NCI-H1092 treated with DMSO at 0.1 percent for 48 hours (cell line): ENCODE data around the gene PC.
"Not testable (repeated sequence)": the region's sequence is repeated elsewhere in the genome, so short reads cannot be mapped to it uniquely, and the experiment has no call there.

Experiments
- DNase-seq: peaks from one replicate; lab custom pipeline; 2025; lab: John Stamatoyannopoulos, UW

PC gene, protein sequence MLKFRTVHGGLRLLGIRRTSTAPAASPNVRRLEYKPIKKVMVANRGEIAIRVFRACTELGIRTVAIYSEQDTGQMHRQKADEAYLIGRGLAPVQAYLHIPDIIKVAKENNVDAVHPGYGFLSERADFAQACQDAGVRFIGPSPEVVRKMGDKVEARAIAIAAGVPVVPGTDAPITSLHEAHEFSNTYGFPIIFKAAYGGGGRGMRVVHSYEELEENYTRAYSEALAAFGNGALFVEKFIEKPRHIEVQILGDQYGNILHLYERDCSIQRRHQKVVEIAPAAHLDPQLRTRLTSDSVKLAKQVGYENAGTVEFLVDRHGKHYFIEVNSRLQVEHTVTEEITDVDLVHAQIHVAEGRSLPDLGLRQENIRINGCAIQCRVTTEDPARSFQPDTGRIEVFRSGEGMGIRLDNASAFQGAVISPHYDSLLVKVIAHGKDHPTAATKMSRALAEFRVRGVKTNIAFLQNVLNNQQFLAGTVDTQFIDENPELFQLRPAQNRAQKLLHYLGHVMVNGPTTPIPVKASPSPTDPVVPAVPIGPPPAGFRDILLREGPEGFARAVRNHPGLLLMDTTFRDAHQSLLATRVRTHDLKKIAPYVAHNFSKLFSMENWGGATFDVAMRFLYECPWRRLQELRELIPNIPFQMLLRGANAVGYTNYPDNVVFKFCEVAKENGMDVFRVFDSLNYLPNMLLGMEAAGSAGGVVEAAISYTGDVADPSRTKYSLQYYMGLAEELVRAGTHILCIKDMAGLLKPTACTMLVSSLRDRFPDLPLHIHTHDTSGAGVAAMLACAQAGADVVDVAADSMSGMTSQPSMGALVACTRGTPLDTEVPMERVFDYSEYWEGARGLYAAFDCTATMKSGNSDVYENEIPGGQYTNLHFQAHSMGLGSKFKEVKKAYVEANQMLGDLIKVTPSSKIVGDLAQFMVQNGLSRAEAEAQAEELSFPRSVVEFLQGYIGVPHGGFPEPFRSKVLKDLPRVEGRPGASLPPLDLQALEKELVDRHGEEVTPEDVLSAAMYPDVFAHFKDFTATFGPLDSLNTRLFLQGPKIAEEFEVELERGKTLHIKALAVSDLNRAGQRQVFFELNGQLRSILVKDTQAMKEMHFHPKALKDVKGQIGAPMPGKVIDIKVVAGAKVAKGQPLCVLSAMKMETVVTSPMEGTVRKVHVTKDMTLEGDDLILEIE

DNA sequence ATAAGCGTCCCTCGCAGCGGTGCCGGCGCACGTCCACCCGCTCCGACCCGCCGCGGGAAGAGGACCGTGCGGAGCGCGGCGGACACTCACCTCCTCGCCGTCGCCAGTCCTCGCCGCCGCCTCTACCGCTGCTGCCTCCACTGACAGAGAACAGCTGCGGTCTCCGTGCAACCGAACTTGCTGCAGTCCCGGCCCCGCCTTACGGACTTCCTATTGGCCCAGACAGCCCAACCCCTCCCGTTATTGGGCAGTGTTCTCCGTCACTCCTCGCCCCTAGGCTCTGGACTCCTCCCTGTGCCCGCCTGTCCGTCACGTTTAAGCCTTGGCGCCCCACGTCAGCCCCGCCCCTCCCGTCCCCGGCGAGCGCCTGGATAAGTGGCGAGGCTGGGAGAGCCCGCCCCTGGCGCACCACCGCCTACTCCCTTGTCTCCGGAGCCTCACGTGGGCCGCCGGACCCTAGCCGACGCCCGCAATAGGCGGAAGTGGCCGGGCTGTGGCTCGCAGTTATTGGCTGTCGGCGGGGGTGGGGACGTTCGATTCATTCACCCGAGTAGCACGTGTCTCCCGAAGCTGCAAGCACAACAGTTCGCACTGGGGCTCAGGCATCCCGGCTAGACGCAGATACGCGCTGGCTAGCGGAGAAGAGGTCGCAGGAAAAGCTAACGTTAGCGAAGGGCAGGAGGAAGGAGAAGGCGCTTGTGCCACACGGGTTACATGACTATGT, at the start of gene PC:
TSS of gene PC (minus strand) at position 152 of the 724 bp plus-strand sequence. CDS start 86,224 bp downstream, outside the sequence.
- DNase-seq, result peak; percentile 100

DNA sequence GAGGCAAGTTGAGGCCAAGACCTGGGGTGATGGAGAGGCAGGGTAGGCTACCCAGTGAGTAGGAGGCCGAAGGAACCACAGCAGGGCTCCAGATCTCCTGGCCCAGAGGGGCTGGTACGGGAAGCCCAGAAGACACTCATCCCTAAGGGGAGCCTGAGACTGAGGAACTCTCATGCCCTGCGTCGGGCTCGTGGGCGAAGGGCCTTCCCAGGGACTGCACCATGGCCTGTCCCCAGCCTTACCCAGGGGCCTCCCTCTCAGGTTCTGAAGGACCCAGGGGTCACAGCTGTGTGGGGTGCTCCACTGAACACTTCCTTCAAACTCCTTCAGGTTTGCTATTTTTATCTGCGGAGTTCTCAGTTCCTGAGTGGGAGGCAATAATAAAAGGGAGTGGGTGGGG, 48.9 kb upstream of the PC start:
- DNase-seq, result no peak

DNA sequence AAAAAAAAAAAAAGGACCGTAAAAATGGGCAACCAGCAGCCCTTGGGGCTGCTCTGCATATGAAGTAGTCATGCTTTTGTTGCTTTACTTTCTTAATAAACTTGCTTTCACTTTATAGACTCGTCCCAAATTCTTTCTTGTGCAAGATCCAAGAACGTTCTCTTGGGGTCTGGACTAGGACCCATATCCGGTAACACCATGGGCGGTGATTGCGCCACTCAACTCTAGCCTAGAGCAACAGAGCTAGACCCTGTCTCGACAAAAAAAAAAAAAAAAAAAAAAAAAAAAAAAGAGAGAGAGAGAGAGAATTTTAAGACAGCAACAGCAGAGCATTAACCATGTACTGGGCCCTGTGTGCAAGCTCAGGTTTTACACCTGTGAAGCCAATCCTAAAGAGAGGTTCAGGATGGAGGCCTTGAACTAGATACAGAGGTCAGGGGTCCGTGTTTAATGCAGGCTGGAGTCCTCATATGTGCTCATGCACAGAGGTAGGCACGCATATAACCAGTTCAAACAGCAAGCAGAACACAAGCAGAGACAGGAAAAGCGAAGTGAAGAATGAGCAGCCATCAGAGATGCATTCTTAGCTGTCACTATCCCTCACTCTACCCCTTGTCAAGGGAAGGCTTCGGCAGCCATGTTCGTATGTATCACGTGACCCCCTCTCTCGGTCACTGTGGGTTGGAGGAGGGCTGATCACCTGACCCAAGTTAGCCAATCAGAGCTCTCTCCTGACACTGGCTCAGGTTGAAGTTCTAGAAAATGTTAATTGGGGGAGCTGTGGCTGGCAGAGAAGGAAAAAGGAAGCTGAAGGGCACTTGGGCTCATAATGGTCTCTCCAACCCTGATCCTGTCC, 48.1 kb upstream of the PC start:
- no peak for DNase-seq

DNA sequence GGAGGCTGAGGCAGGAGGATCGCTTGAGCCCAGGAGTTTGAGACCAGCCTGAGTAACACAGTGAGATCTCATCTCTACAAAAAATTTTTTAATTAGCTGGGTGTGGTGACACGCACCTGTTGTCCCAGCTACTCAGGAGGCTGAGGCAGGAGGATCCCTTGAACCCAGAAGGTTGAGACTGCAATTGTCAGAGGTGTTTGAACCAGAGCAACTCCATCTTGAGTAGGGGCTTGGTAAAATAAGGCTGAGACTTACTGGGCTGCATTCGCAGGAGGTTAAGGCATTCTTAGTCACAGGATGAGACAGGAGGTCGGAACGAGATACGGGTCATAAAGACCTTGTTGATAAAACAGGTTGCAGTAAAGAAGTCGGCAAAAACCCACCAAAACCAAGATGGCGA, 47.0 kb upstream of the PC start:
- not testable (repeated sequence) for DNase-seq

DNA sequence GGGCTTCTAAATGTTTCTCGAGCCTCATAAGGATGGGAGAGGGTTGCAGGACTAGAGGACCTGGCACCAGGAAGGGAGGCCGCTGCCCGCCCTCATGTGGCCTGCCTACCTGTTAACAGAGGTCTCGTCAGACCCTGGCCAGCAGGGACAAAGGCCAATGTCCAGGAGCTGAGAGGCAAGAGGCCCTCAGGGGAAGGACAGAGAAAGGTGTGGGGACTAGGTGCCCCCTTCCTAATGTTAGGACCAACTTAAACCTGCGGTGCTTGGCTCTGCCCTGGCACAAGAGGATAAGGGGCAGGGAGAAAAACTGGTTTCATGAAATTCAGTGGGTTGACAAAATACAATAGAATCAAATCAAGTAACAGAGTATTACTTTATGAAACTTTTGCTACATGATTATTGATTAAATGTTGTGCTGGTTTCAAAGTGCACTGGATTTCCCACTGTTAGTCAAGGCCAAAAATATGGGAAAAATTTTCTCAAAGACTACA, 44.8 kb upstream of the PC start:
- no peak for DNase-seq

DNA sequence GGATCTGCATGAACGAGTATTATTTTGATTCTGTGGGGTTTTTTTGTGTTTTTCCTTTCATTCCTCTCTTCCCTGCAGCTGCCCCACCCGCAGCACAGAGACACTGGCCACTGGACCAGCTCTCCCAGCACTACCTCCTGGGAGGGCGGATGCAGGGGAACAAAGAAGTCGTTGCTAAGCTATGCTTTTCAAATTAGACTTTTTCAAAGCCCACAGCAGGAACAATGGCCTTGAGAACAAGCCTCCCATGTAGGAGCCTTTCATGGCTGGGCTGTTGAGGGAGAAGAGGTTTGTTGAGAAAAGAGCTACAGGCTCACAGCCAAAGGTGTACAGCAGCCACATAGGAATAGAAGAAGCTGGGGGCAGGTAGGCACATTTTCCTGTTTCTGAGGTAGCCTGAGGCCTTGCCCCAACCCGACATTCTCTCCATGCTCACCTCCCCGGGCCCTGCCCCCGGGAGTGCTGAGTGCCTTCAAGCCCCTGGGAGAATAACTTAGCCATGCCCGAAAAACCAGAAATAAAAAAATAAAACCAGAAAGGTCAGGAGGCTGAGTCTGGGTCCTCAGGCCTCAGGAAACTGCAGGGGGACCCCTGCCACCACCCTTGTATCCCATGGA, 44.2 kb upstream of the PC start:
- DNase-seq, result peak; percentile 21

DNA sequence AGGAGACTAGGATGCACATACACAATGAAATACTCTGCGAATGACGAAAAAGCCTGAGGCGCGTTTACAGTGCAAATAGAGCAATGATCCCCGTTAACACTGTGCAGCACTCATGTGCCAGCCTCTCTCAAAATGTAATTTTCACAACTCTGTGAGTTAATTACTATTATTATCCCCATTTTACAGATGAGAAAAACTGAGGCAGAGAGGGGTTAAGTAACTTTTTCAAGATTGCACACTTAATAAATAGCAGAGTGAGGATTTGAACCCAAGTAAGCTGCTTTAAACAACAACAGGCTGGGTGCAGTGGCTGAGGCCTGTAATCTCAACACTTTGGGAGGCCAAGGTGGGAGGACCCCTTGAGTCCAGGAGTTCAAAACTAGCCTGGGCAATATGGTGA, 43.1 kb upstream of the PC start:
- DNase-seq, result no peak

DNA sequence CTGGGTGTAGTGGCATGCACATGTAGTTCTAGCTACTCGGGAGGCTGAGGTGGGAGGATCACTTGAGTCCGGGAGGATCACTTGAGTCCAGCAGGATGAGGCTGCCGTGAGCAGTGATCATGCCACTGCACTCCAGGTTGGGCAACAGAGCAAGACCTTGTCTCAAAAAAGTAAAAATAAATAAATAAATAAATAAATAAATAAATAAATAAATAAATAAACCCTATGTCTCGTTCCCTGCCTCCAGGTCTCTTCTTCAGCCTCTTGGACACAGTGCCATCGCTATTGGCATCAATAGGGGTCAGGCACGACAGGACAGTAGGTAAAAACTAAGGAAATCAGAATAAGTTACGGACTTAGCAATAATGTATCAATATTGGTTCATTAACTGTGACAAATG, 41.4 kb upstream of the PC start:
- DNase-seq, result no peak

DNA sequence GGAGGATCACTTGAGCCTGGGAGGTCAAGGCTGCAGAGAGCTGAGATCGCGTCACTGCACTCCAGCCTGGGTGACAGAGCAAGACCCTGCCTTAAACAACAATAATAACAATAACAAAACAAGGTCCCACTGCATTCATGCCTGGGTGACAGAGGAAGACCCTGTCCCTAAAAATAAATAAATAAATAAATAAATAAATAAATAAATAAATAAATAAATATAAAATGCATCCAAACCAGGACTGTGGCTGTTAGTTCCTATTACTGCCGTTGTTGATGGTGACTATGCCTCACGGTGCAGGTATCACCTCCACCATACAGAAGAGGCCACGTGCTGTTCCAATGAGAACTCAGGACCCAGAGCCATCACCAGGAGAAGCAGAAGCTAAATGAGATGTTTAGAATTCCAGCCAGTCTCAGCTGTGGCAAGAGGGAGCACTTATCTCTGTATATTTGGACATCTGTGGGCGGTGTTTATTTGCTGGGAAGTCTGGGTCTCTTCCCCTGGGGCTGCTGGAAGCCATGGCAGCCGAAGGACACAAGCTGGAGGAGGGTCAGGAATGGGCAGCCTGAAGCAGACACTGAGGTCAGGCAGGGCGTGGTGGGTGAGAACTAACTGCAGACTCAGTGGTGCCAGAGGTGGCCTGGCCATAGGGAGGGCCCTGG, 38.6 kb upstream of the PC start:
- DNase-seq, result no peak

DNA sequence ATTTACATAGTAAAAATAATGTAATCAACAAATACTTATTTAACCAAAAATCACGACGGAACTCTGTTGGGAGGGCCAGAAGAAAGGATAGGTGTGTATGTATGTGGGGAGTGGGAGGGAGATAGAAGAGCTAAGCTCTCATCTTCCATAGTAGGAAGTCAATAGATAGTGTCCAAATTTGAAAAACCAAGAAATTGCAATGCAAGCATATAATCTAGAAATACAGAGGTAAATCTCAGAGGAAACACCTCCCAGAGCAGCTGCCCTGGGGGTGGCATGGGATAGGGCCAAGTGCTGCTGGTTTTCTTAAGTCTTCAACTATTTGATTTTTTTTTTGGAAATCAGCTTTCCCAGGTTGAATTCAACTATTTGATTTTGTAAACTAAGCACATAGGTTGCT, 33.9 kb upstream of the PC start:
- DNase-seq, result no peak

DNA sequence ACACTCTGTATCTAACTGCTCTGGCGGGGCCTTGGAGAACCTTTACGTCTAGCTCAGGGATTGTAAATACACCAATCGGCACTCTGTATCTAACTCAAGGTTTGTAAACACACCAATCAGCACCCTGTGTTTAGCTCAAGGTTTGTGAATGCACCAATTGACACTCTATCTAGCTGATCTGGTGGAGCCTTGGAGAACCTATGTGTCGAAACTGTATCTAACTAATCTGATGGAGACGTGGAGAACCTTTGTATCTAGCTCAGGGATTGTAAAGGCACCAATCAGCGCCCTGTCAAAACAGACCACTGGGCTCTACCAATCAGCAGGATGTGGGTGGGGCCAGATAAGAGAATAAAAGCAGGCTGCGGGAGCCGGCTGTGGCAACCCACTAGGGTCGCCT, 31.2 kb upstream of the PC start:
- DNase-seq, result not testable (repeated sequence)

DNA sequence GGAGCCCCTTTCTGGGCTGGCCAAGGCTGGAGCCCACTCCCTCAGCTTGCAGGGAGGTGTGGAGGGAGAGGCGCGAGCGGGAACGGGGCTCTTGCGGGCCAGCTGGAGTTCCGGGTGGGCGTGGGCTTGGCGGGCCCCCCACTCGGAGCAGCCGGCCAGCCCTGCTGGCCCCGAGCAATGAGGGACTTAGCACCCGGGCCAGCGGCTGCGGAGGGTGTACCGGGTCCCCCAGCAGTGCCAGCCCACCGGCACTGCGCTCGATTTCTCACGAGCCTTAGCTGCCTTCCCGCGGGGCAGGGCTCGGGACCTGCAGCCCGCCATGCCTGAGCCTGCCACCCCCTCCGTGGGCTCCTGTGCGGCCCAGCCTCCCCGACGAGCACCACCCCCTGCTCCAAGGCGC, 30.6 kb upstream of the PC start:
- not testable (repeated sequence) for DNase-seq

DNA sequence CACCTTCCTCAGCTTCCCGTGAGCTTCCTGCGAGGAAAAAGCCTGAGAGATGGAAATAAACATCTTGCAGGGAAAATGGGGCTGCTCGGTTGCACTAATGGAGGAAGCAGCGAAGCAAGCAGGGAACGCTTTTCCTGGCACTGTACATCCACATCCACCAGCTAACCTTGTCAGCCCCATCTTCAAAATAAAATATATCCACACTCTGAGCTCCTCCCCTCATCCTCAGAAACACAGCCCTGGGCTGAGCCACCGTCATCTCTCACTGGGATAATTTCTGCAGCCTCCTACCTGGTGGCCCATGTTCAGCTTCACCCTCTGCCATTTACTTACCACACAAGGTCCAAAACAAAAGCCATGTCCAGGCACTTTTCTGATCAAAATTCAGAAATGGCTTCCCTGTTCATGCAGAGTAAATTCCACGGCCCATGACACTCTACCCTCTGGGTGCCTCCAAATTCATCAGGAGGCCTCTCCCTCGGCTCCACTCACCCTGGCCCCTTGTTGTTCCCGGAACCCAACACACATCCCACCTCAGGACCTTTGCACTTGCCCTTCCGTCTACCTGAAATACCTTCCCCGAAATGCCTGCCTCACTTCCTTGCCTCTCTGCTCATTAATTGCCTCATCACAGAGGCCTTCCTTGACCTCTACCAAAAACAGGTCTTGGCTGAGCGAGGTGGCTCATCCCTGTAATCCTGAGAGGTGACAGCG, 29.9 kb upstream of the PC start:
- DNase-seq, result no peak

DNA sequence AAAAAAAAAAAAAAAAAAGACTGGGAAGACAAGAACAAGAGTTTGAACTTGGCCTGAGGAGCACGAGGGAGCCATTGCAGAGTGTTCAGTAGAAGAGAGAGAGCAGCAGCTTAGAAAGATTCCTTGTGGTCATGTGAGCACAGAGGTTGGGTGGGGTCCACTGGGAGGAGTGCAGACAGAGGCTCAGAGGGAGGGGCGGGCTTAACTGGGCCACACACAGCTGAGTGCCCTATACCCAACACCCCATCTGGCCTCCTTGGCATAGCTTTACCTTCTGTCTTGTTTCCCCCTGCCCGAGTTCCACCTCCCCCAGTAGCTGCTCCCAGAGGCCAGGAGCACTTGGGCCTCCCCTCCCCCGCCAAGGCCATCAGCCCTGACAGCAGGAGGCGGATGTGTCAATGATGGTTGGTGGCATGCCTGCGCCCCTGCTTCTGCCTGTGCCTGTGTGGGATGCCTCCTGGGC, 29.0 kb upstream of the PC start:
- DNase-seq, result no peak

DNA sequence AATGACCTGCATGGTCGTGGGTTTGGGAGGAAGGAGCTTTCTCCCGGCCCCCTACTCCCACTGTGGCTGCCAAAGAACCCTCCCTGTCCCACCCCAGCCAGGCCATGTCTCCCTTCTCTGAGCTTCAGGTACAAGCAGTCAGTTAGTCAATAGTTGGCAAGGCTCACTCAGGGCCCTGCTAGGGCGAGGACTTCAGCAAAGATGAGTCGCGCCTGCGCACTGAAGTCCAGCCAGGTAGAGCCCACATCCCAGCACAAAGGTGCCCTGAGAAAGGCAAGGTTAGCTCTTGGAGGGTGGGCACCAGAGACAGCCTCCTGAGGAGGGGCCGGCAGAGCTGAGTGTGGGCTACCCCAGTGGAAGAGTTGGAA, 28.0 kb upstream of the PC start:
- no peak for DNase-seq

DNA sequence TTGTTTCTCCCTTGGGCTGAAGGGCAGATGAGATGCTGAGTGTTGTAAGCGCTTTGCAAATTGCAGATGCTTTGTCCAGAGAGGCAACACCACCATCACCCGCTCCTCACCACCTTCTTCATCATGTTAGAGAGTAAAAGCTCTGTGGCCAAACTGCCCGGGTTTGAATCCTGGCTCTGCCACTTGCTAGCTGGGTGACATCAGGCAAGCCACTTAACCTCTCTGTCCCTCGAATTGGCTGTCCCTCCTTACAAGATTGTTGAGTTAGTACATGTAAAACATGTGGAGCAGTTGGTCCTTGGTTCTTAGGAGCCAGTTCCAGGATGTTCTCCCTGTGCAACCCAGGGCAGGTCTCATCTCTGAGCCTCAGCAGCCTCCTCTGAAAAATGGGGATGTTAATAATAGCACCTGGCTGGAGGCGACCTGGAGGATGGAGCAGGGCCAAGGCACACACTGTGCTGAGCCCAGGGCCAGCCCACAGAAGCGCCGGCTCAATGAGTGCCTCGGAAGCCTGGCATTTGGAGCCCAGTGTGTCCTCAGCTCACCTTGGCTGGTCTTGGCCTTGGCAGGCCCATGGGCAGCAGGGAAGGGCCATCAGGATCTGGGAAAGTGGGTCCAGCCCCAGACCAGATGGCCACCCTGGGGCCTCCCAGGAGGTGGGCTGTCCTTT, 27.5 kb upstream of the PC start:
- DNase-seq, result no peak

DNA sequence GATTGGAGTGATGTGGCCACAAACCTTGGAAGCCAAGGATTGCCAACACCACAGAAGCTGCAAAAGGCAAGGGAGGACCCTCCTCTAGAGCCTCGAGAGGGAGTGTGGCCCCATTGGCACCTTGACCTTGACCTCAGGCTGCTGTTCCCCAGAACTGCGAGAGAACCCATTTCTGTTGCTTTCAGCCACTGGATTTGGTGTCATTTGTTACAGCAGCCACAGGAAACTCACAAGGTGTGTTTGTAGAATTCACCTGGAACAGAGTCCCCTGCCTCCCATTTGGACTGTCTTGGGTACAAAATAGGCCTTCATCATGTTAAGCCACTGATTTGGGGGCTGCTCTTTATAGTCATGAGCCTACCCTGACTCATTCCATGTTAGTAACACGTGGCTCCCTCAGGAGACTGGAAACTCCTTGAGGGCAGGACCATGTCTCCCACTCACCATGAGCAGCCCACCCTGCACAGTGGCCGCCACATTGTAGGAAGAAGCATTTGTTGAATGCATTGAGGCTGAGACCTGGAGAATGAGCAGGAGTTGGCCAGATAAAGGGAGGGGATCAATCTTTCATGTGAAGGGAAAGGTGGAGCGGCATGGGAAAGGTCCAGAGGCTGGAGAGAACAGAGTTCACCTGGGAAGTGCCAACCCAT, 25.2 kb upstream of the PC start:
- DNase-seq, result no peak
